ENCODE results near the gene ALDH18A1. TPM values are rescaled to one million over a fixed set of nuclear protein-coding genes. Genes with fewer than 3 reads are reported as not detected.

ALDH18A1 gene
- total RNA-seq, 1 experiment from 2014 or later, result 87.6 TPM

DNA sequence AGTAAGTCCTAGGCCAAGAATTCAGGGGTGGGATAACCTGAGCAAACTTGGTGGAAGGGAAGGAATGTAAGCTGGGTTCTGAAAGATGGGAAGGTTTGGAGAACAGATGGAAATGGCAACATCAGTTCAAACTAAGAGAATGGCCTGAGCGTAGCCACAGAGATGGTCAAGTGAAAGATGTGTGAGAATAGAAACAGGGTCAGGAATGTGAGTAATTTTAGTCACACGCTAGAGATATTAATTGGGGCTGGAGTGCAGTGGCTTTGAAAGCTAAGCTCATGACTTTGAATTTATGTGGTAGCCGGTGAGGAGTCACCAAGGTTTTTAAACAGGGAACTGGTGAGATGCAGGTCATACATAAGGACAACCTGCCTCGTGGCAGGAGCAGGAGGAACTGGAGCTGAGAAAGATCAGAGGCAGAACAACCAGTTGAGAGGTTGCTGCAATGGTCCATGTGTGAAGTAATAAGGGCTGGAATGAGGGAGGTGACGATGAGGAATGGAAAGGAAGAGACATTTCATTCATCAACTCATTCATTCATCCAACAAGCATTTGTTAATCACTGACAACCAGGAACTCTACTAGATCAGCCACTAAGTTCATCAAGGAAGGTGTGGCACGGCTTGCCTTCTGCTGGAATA lies 82.4 kb downstream of the ALDH18A1 start:
- peaks cover 17% of the 10 kb centered on the region; the same call in 1 of the 2 replicates for H3K27me3 ChIP-seq (ENCODE audit: insufficient read depth, low read length)
- ChIA-PET CTCF (no interaction called here), POLR2A (no interaction called here), RAD21 (ENCODE audit: low non-redundant PET in 1 of 2, low total read pairs in 2 of 2, uncharacterized antibody in 2 of 2, unreplicated experiment in 2 of 2) (no interaction called here)
- H3K9ac ChIP-seq (ENCODE audit: low read length), result no peak overlapping the region
- H3K4me3 ChIP-seq (replicated peaks in 1 of 2; ENCODE audit: low read depth in 1 of 2, low read length in 2 of 2), result no peak overlapping the region
- intact Hi-C loops (cut with micrococcal nuclease), result no loop called here
- ATAC-seq (no peak), DNase-seq (ENCODE audit: low read depth, low spot score) (no peak)
- no peaks in the 10 kb centered on the region for H3K4me1 ChIP-seq (ENCODE audit: control insufficient read depth in 1 of 2, insufficient read depth in 2 of 2, low read length in 2 of 2)
- H3K9me3 ChIP-seq (ENCODE audit: control insufficient read depth in 1 of 2, insufficient read depth in 1 of 2, low read depth in 1 of 2, low read length in 2 of 2), result no peaks in the 10 kb centered on the region
- no peaks in the 10 kb centered on the region for H4K20me1 ChIP-seq (ENCODE audit: insufficient read depth)
- no peak overlapping the region for H3K4me2 ChIP-seq (ENCODE audit: low read length)
- no peaks in the 10 kb centered on the region for H3K36me3 ChIP-seq (ENCODE audit: control insufficient read depth in 1 of 2, insufficient read depth in 2 of 2, low read length in 2 of 2)
- no peak overlapping the region for H3K27ac ChIP-seq (ENCODE audit: low read depth, low read length)
- no peak overlapping the region for H2AFZ ChIP-seq (ENCODE audit: low read depth, low read length, poor library complexity, severe bottlenecking)
- H3K9me2 ChIP-seq (ENCODE audit: insufficient read depth), result no peaks in the 10 kb centered on the region
- no TSS peak for BruUV-seq (replicated peaks)
- no peaks in the 10 kb centered on the region for H3K79me2 ChIP-seq (ENCODE audit: insufficient read depth, low read length)
- TF ChIP-seq SP1 (IDR thresholded peaks at IDR 0.05; ENCODE audit: low read depth) (no peak), ZFX (IDR thresholded peaks at IDR 0.05) (no peak), POLR2AphosphoS5 (IDR thresholded peaks at IDR 0.05; ENCODE audit: low read depth, low read length) (no peak)
- TF ChIP-seq, protein P1, sequence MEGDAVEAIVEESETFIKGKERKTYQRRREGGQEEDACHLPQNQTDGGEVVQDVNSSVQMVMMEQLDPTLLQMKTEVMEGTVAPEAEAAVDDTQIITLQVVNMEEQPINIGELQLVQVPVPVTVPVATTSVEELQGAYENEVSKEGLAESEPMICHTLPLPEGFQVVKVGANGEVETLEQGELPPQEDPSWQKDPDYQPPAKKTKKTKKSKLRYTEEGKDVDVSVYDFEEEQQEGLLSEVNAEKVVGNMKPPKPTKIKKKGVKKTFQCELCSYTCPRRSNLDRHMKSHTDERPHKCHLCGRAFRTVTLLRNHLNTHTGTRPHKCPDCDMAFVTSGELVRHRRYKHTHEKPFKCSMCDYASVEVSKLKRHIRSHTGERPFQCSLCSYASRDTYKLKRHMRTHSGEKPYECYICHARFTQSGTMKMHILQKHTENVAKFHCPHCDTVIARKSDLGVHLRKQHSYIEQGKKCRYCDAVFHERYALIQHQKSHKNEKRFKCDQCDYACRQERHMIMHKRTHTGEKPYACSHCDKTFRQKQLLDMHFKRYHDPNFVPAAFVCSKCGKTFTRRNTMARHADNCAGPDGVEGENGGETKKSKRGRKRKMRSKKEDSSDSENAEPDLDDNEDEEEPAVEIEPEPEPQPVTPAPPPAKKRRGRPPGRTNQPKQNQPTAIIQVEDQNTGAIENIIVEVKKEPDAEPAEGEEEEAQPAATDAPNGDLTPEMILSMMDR (IDR thresholded peaks at IDR 0.05 in 2 of 3, conservative IDR thresholded peaks at IDR 0.05 in 1 of 3; ENCODE audit: borderline replicate concordance in 1 of 3, insufficient read depth in 1 of 3, low read depth in 2 of 3, low read length in 2 of 3), result no peak
- TF ChIP-seq, protein P2, sequence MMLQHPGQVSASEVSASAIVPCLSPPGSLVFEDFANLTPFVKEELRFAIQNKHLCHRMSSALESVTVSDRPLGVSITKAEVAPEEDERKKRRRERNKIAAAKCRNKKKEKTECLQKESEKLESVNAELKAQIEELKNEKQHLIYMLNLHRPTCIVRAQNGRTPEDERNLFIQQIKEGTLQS (IDR thresholded peaks at IDR 0.05), result no peak

DNA sequence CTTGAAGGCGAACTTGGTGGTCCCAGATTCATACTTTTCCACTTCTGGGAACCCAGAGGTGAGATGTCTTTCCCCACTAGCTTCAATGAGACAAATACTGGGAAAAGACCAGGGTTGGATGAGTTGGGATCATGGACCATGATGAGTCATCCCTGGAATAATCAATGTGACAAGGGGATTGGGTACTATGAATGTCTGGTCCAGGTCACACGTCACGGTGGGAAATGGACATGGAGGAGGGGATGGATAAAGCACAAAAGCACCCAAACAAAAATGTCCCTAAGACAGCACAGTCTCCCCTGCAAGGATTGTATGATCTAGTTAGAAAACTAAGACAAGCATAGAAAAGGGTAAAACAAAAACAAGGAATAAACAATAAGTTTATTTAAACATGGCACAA lies 83.0 kb downstream of the ALDH18A1 start:
- no peak for TF ChIP-seq SRF (IDR thresholded peaks at IDR 0.05; ENCODE audit: low read depth)
- no peak for TF ChIP-seq POLR2A (IDR thresholded peaks at IDR 0.05; ENCODE audit: borderline replicate concordance, extremely low read depth, insufficient read depth, insufficient read length)
- TF ChIP-seq, protein P2 (IDR thresholded peaks at IDR 0.05), result no peak
- DNase-seq (ENCODE audit: low read depth, low spot score), result no peak
- no peaks in the 10 kb centered on the region for H3K9me2 ChIP-seq (ENCODE audit: insufficient read depth)
- RAD21 ChIA-PET (ENCODE audit: low non-redundant PET in 1 of 2, low total read pairs in 2 of 2, uncharacterized antibody in 2 of 2, unreplicated experiment in 2 of 2), result no interaction called here
- no peak overlapping the region for H3K4me2 ChIP-seq (ENCODE audit: low read length)
- H3K4me3 ChIP-seq (replicated peaks in 1 of 2; ENCODE audit: low read depth in 1 of 2, low read length in 2 of 2), result no peak overlapping the region
- no TSS peak for BruUV-seq (replicated peaks)
- no peaks in the 10 kb centered on the region for H3K4me1 ChIP-seq (ENCODE audit: control insufficient read depth in 1 of 2, insufficient read depth in 2 of 2, low read length in 2 of 2)
- POLR2A ChIA-PET, result no interaction called here
- H3K27ac ChIP-seq (ENCODE audit: low read depth, low read length), result no peak overlapping the region
- no peak overlapping the region for H2AFZ ChIP-seq (ENCODE audit: low read depth, low read length, poor library complexity, severe bottlenecking)
- no peak overlapping the region for H3K9ac ChIP-seq (ENCODE audit: low read length)
- H4K20me1 ChIP-seq (ENCODE audit: insufficient read depth), result no peaks in the 10 kb centered on the region
- no peaks in the 10 kb centered on the region for H3K36me3 ChIP-seq (ENCODE audit: control insufficient read depth in 1 of 2, insufficient read depth in 2 of 2, low read length in 2 of 2)
- H3K9me3 ChIP-seq (ENCODE audit: control insufficient read depth in 1 of 2, insufficient read depth in 1 of 2, low read depth in 1 of 2, low read length in 2 of 2), result no peaks in the 10 kb centered on the region
- H3K27me3 ChIP-seq (ENCODE audit: insufficient read depth, low read length), result peaks cover 17% of the 10 kb centered on the region; the same call in 1 of the 2 replicates
- no peak for ATAC-seq
- intact Hi-C loops (cut with micrococcal nuclease), result no loop called here
- CTCF ChIA-PET, result no interaction called here
- no peaks in the 10 kb centered on the region for H3K79me2 ChIP-seq (ENCODE audit: insufficient read depth, low read length)
